Endothelial cell of umbilical vein (primary cell): ENCODE results near the gene EHMT1. TPM values are rescaled to one million over a fixed set of nuclear protein-coding genes. Genes with fewer than 3 reads are reported as not detected.

ENCODE experiments used
- BruUV-seq: library from RNA; stranded (reverse); fragments of 400-500 nt; replicated peaks from 2 replicates; lab custom pipeline; 2021; lab: Mats Ljungman, UMichigan
- CTCF ChIA-PET: fragments of 300-600, 350-600 bp; sonication (Branson Sonifier 250); formaldehyde crosslinking; loops from one replicate; lab custom pipeline; 2021; ENCODE audit warnings: antibody characterized with exemption, inconsistent platforms; lab: Charles Lee
- POLR2A ChIA-PET: fragments of 300-600, 350-600 bp; sonication (Branson Sonifier 250); formaldehyde crosslinking; loops from one replicate; lab custom pipeline; 2021; ENCODE audit warnings: antibody characterized with exemption, inconsistent platforms; lab: Charles Lee
- DNase-seq: peaks from one replicate; pipeline ENCODE4 v3.0.0-alpha.2; 2011; ENCODE audit warnings: low read depth, low spot score
- FAIRE-seq: peaks from 2 replicates; lab custom pipeline; 2011; peaks lifted over from hg19 to GRCh38; lab: Jason Lieb, UNC
- H2AFZ ChIP-seq: 2 replicates; pipeline ENCODE4 v1.6.0; 2012; ENCODE audit warnings: low read depth, low read length, control low read depth, inconsistent platforms
- H3K27ac ChIP-seq: 2 replicates; pipeline ENCODE4 v1.5.1; 2011; ENCODE audit warnings: low read depth, mild to moderate bottlenecking, control low read depth, low read length, moderate library complexity; ENCODE audit not compliant: insufficient read depth
- H3K27me3 ChIP-seq, 2 experiments: 2 replicates each; pipeline versions ENCODE4 v1.6.0 to v1.6.1; 2011; ENCODE audit warnings: low read length in 2 of 2, mixed read lengths in 1 of 2; ENCODE audit not compliant: control insufficient read depth in 2 of 2, insufficient read depth in 2 of 2
- H3K36me3 ChIP-seq, 2 experiments: 2 replicates in 1 of 2; 3 replicates in 1 of 2; pipeline ENCODE4 v1.5.1; 2011; ENCODE audit warnings: low read length in 2 of 2, mild to moderate bottlenecking in 1 of 2, moderate library complexity in 1 of 2; ENCODE audit not compliant: control insufficient read depth in 2 of 2, insufficient read depth in 2 of 2; ENCODE audit errors: extremely low read depth in 1 of 2
- H3K4me1 ChIP-seq: 3 replicates; pipeline ENCODE4 v1.5.1; 2011; ENCODE audit warnings: mild to moderate bottlenecking, low read length; ENCODE audit not compliant: control insufficient read depth, insufficient read depth; ENCODE audit errors: extremely low read depth
- H3K4me2 ChIP-seq: 2 replicates; pipeline ENCODE4 v1.6.1; 2011; ENCODE audit warnings: low read length, control low read depth, mixed read lengths; ENCODE audit not compliant: insufficient read depth
- H3K4me3 ChIP-seq, 3 experiments: fragments of 200-600 bp in 1 of 3; sonication (generic), shearing (Covaris generic) in 1 of 3; replicated peaks in 1 of 3; 2 replicates each; pipeline ENCODE4 v1.5.1; 2011 to 2016; ENCODE audit warnings: control low read depth in 3 of 3, low read length in 3 of 3, mild to moderate bottlenecking in 2 of 3, inconsistent platforms in 1 of 3, low read depth in 1 of 3, moderate library complexity in 1 of 3; ENCODE audit not compliant: insufficient read depth in 1 of 3
- H3K79me2 ChIP-seq: 2 replicates; pipeline ENCODE4 v1.6.0; 2012; ENCODE audit warnings: low read length, inconsistent platforms; ENCODE audit not compliant: control insufficient read depth, insufficient read depth
- H3K9ac ChIP-seq: replicated peaks from 2 replicates; pipeline ENCODE3; 2011; ENCODE audit warnings: low read length, control low read depth; ENCODE audit not compliant: insufficient read depth; ENCODE audit errors: extremely low read depth
- H3K9me1 ChIP-seq: replicated peaks from 3 replicates; pipeline ENCODE4 v1.6.0; 2011; ENCODE audit warnings: mild to moderate bottlenecking, low read length; ENCODE audit not compliant: control insufficient read depth, insufficient read depth; ENCODE audit errors: extremely low read depth
- H3K9me3 ChIP-seq: replicated peaks from 2 replicates; pipeline ENCODE4 v1.5.1; 2012; ENCODE audit warnings: low read length, inconsistent platforms; ENCODE audit not compliant: control insufficient read depth, insufficient read depth
- H4K20me1 ChIP-seq: replicated peaks from 2 replicates; pipeline ENCODE3; 2011; ENCODE audit warnings: mild to moderate bottlenecking, low read length; ENCODE audit not compliant: control insufficient read depth, insufficient read depth; ENCODE audit errors: extremely low read depth
- CTCF ChIP-seq, 2 donors: IDR thresholded peaks; 1 replicate in 1 of 2; 2 replicates in 1 of 2; pipeline ENCODE4 v1.5.1; 2011; ENCODE audit warnings: low read length in 2 of 2, mild to moderate bottlenecking in 2 of 2, moderate library complexity in 2 of 2, control low read depth in 1 of 2, inconsistent platforms in 1 of 2, low read depth in 1 of 2; ENCODE audit not compliant: insufficient read depth in 1 of 2; ENCODE audit errors: extremely low read depth in 1 of 2
- EZH2 ChIP-seq: IDR thresholded peaks from 2 replicates; pipeline ENCODE4 v1.6.1; 2012; ENCODE audit warnings: borderline replicate concordance, low read depth, mild to moderate bottlenecking, moderate library complexity, low read length, inconsistent platforms; ENCODE audit not compliant: severe bottlenecking
- FOS ChIP-seq: IDR thresholded peaks from 2 replicates; pipeline ENCODE4 v1.6.1; 2011; ENCODE audit warnings: mild to moderate bottlenecking, low read length, moderate library complexity, borderline replicate concordance; ENCODE audit not compliant: insufficient read depth
- GATA2 ChIP-seq: IDR thresholded peaks from 2 replicates; pipeline ENCODE4 v1.7.0; 2011; ENCODE audit warnings: low read depth, mild to moderate bottlenecking, moderate library complexity, mixed read lengths, low read length; ENCODE audit not compliant: insufficient read length, insufficient read depth
- JUN ChIP-seq: IDR thresholded peaks from 2 replicates; pipeline ENCODE4 v1.6.1; 2011; ENCODE audit warnings: borderline replicate concordance, low read depth; ENCODE audit not compliant: insufficient read length, insufficient read depth
- MAX ChIP-seq: IDR thresholded peaks from 2 replicates; pipeline ENCODE4 v1.6.1; 2011; ENCODE audit not compliant: insufficient read depth, insufficient read length
- MYC ChIP-seq: IDR thresholded peaks from one replicate; pipeline ENCODE4 v1.6.1; 2011; ENCODE audit warnings: mild to moderate bottlenecking, low read depth, low read length
- POLR2A ChIP-seq: IDR thresholded peaks from 2 replicates; pipeline ENCODE4 v1.6.1; 2012; ENCODE audit warnings: low read depth, mild to moderate bottlenecking, control low read depth, low read length
- POLR2AphosphoS5 ChIP-seq: IDR thresholded peaks from 2 replicates; pipeline ENCODE4 v1.6.1; 2012; ENCODE audit warnings: low read depth, mild to moderate bottlenecking, control low read depth, low read length, moderate library complexity; ENCODE audit not compliant: insufficient read depth
- dilution Hi-C: fragments of 300-500 bp; cut with MboI; formaldehyde crosslinking; loops from one replicate; pipeline ENCODE4 v1.15.0; 2019; ENCODE audit warnings: low sequenced_read_pairs; ENCODE audit not compliant: extremely low pct_ligation_motif_present
- intact Hi-C: fragments of 100-400 bp; cut with micrococcal nuclease; formaldehyde crosslinking; loops from one replicate; pipeline ENCODE4 v1.10.0; 2022
- polyA plus RNA-seq, 4 experiments: library from polyadenylated mRNA; depleted of rRNA in 3 of 4; stranded (reverse) in 3 of 4; unstranded in 1 of 4; fragments of >200 nt; gene quantifications; 2 replicates each; pipeline versions ENCODE4 v1.2.1 to v1.2.3, GENCODE V29; 2011 to 2012; ENCODE audit warnings: missing spikeins in 1 of 4
- total RNA-seq: library from RNA; stranded (reverse); gene quantifications from 2 replicates; pipeline ENCODE4 v1.2.3, GENCODE V29; 2021

Gene EHMT1
- total and polyA plus RNA-seq, 2 donors (not counting 3 experiments of a cell fraction or from before 2014, with no cell fraction given): 48.2 to 104 TPM

- H3K36me3 ChIP-seq: peaks cover 3 to 26% of the 10 kb centered on the region in 2 experiments
- no peaks in the 10 kb centered on the region for H3K9me1 ChIP-seq
- ChIA-PET CTCF (interaction anchor here (2.0 kb wide), 1 partner anchor 75 kb away, joined by 9 read pairs; no protein-coding TSS in a partner anchor), POLR2A (no interaction called here)
- H3K4me1 ChIP-seq: no peaks in the 10 kb centered on the region
- no peak overlapping the region for H3K27ac ChIP-seq
- FAIRE-seq (no peak), DNase-seq (no peak)
- no peak overlapping the region for H3K4me2 ChIP-seq
- intact Hi-C loops (no loop called here), dilution Hi-C loops (no loop called here)
- H4K20me1 ChIP-seq: no peaks in the 10 kb centered on the region
- H3K27me3 ChIP-seq: no peaks in the 10 kb centered on the region
- no peak overlapping the region for H3K9ac ChIP-seq
- BruUV-seq: no TSS peak
- H3K4me3 ChIP-seq: no peak overlapping the region
- no peak for TF ChIP-seq FOS
- no peak for TF ChIP-seq MYC
- TF ChIP-seq POLR2AphosphoS5: no peak
- no peak for TF ChIP-seq JUN
- no peak for TF ChIP-seq POLR2A
- no peak for TF ChIP-seq MAX
- no peak for TF ChIP-seq GATA2
- TF ChIP-seq EZH2: no peak
- TF ChIP-seq CTCF (IDR thresholded peaks at IDR 0.05; ENCODE audit: extremely low read depth in 1 of 2, insufficient read depth in 1 of 2, low read depth in 1 of 2, low read length in 2 of 2): no peak
- H2AFZ ChIP-seq: no peak overlapping the region
- H3K79me2 ChIP-seq: peaks cover 3% of the 10 kb centered on the region
- no peaks in the 10 kb centered on the region for H3K9me3 ChIP-seq
These were observed 129.5 kb downstream of the EHMT1 start for GRCh38 chr9:137748311-137748710.
